ENCODE measurements around the gene DDAH1.

The DDAH1 gene

GRCh38 chr1:85490270-85490985, 25.5 kb upstream of the DDAH1 start:
- Histone ChIP-seq H3F3A (ENCODE audit: insufficient read depth) (no peaks in the 10 kb centered on the region), H3K27me3 (ENCODE audit: low read length) (no peaks in the 10 kb centered on the region), H3K9me3 (ENCODE audit: insufficient read depth, low read length) (no peaks in the 10 kb centered on the region), H2AFZ (ENCODE audit: low read depth, low read length, severe bottlenecking) (no peak overlapping the region), H3K36me3 (ENCODE audit: low read length) (no peaks in the 10 kb centered on the region), H3K4me2 (ENCODE audit: low read depth, low read length, poor library complexity, severe bottlenecking) (no peak overlapping the region), H3K4me3 (ENCODE audit: insufficient read depth, low read length, poor library complexity, severe bottlenecking) (no peak overlapping the region), H3K9me2 (replicated peaks; ENCODE audit: insufficient read depth, low read length) (no peaks in the 10 kb centered on the region), H3K9ac (ENCODE audit: low read length) (no peak overlapping the region), H3K79me2 (ENCODE audit: insufficient read depth, low read length) (no peaks in the 10 kb centered on the region), H4K20me1 (ENCODE audit: low read depth, low read length) (no peaks in the 10 kb centered on the region), H3K27ac (ENCODE audit: low read depth, low read length) (no peak overlapping the region)
- TF ChIP-seq CTCF (IDR thresholded peaks at IDR 0.05; ENCODE audit: insufficient read depth, low read length, poor library complexity, severe bottlenecking) (no peak), EZH2phosphoT487 (conservative IDR thresholded peaks at IDR 0.05; ENCODE audit: low read length) (no peak)

- no peaks in the 10 kb centered on the region for H3K9me2 ChIP-seq (replicated peaks; ENCODE audit: insufficient read depth, low read length)
- H3K9ac ChIP-seq (ENCODE audit: low read length): no peak overlapping the region
- H3K36me3 ChIP-seq (ENCODE audit: low read length): no peaks in the 10 kb centered on the region
- TF ChIP-seq EZH2phosphoT487 (conservative IDR thresholded peaks at IDR 0.05; ENCODE audit: low read length) (no peak), CTCF (IDR thresholded peaks at IDR 0.05; ENCODE audit: insufficient read depth, low read length, poor library complexity, severe bottlenecking) (no peak)
- no peaks in the 10 kb centered on the region for H3K79me2 ChIP-seq (ENCODE audit: insufficient read depth, low read length)
- H3K9me3 ChIP-seq (ENCODE audit: insufficient read depth, low read length): no peaks in the 10 kb centered on the region
- no peaks in the 10 kb centered on the region for H3F3A ChIP-seq (ENCODE audit: insufficient read depth)
- H2AFZ ChIP-seq (ENCODE audit: low read depth, low read length, severe bottlenecking): no peak overlapping the region
- H4K20me1 ChIP-seq (ENCODE audit: low read depth, low read length): no peaks in the 10 kb centered on the region
- H3K27ac ChIP-seq (ENCODE audit: low read depth, low read length): no peak overlapping the region
- H3K4me3 ChIP-seq (ENCODE audit: insufficient read depth, low read length, poor library complexity, severe bottlenecking): no peak overlapping the region
- no peaks in the 10 kb centered on the region for H3K27me3 ChIP-seq (ENCODE audit: low read length)
- H3K4me2 ChIP-seq (ENCODE audit: low read depth, low read length, poor library complexity, severe bottlenecking): no peak overlapping the region
Observed at GRCh38 chr1:85488126-85488525, 23.2 kb upstream of the DDAH1 start.

DNA sequence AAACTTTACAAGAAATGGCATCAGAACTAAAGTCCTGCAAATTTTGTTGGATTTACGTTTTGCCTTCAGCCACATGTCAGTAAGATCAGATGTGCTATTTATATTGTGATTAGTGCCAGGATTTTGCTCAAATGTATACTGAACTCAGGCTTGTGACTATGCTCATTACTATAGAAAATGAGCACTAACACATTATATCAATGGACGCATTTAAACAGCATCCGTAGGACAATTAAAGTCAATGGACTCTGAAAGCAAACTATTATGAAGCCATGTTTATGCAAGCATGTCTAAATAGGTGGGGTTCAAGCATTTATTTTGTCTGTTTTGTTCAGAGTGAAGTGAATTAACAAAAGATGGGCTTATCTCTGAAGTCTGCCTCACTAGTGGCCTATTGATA, 20.6 kb upstream of the DDAH1 start:
- Histone ChIP-seq H3K9me2 (replicated peaks; ENCODE audit: insufficient read depth, low read length) (no peaks in the 10 kb centered on the region), H3K79me2 (ENCODE audit: insufficient read depth, low read length) (no peaks in the 10 kb centered on the region), H2AFZ (ENCODE audit: low read depth, low read length, severe bottlenecking) (no peak overlapping the region), H3K27me3 (ENCODE audit: low read length) (no peaks in the 10 kb centered on the region), H3F3A (ENCODE audit: insufficient read depth) (no peaks in the 10 kb centered on the region), H3K36me3 (ENCODE audit: low read length) (no peaks in the 10 kb centered on the region), H3K4me3 (ENCODE audit: insufficient read depth, low read length, poor library complexity, severe bottlenecking) (no peak overlapping the region), H3K9me3 (ENCODE audit: insufficient read depth, low read length) (no peaks in the 10 kb centered on the region), H4K20me1 (ENCODE audit: low read depth, low read length) (no peaks in the 10 kb centered on the region), H3K27ac (ENCODE audit: low read depth, low read length) (no peak overlapping the region), H3K9ac (ENCODE audit: low read length) (no peak overlapping the region), H3K4me2 (ENCODE audit: low read depth, low read length, poor library complexity, severe bottlenecking) (no peak overlapping the region)
- TF ChIP-seq CTCF (IDR thresholded peaks at IDR 0.05; ENCODE audit: insufficient read depth, low read length, poor library complexity, severe bottlenecking) (no peak), EZH2phosphoT487 (conservative IDR thresholded peaks at IDR 0.05; ENCODE audit: low read length) (no peak)

Measured in SU-DHL-6 (cell line).